ENCODE data around the gene BTBD6. TPM values are rescaled to one million over a fixed set of nuclear protein-coding genes. Genes with fewer than 3 reads are reported as not detected.
"Not testable (repeated sequence)": the region's sequence is repeated elsewhere in the genome, so short reads cannot be mapped to it uniquely, and the experiment has no call there.

Gene BTBD6
- total RNA-seq, 1 experiment from 2014 or later: 30.1 TPM

DNA sequence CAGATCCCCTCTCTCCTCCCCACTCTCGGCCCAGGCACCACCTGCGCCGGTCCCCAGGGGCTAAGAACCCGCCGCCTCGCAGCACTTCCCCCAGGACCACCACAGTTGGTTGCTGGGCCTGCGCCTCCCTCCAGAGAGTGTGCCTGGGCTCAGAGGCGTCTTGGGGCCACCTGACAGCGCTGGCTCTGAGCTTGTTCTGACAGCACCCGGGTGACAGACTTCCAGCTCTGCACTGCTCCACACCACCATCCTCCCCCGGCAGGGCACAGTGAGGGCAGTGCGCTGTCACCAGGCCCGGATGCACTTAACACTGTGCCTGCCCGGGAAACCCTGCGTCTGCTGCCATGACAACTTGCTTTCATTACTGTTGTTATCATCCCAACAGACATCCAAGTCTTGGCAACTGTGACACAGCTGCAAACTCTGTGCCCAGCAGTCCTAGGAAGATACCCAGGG is 45.8 kb downstream of the BTBD6 start:
- Mint-ChIP-seq H3K36me3 (ENCODE audit: insufficient read depth, unreplicated experiment) (no peaks in the 10 kb centered on the region), H3K9me3 (ENCODE audit: low read depth, unreplicated experiment) (no peaks in the 10 kb centered on the region), H3K4me3 (ENCODE audit: low read depth, unreplicated experiment) (no peak overlapping the region), H3K4me1 (ENCODE audit: low read depth, unreplicated experiment) (no peaks in the 10 kb centered on the region), H3K27ac (ENCODE audit: unreplicated experiment) (no peak overlapping the region), H3K27me3 (ENCODE audit: unreplicated experiment) (no peaks in the 10 kb centered on the region)
- DNase-seq: no peak
- no TSS peak for BruUV-seq (replicated peaks)
- intact Hi-C loops (cut with micrococcal nuclease; ENCODE audit: unreplicated experiment): no loop called here
- CTCF ChIA-PET: no interaction called here
- TF ChIP-seq, protein P1, sequence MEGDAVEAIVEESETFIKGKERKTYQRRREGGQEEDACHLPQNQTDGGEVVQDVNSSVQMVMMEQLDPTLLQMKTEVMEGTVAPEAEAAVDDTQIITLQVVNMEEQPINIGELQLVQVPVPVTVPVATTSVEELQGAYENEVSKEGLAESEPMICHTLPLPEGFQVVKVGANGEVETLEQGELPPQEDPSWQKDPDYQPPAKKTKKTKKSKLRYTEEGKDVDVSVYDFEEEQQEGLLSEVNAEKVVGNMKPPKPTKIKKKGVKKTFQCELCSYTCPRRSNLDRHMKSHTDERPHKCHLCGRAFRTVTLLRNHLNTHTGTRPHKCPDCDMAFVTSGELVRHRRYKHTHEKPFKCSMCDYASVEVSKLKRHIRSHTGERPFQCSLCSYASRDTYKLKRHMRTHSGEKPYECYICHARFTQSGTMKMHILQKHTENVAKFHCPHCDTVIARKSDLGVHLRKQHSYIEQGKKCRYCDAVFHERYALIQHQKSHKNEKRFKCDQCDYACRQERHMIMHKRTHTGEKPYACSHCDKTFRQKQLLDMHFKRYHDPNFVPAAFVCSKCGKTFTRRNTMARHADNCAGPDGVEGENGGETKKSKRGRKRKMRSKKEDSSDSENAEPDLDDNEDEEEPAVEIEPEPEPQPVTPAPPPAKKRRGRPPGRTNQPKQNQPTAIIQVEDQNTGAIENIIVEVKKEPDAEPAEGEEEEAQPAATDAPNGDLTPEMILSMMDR (IDR thresholded peaks at IDR 0.05; ENCODE audit: unreplicated experiment): no peak

DNA sequence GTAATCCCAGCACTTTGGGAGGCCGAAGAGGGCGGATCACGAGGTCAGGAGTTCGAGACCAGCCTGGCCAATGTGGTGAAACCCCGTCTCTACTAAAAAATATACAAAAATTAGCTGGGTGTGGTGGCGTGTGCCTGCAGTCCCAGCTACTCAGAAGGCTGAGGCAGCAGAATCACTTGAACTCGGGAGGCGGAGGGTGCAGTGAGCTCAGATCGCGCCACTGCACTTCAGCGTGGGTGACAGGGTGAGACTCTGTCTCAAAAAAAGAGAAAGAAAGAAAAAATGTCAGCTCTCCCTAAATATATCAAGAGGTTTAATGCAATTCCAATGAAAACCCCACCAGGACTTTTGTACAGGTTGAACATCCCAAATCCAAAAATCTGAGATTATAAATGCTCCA is 49.0 kb downstream of the BTBD6 start:
- H3K27me3 Mint-ChIP-seq (ENCODE audit: unreplicated experiment); H3K4me3 Mint-ChIP-seq (ENCODE audit: low read depth, unreplicated experiment); DNase-seq; intact Hi-C loops (cut with micrococcal nuclease; ENCODE audit: unreplicated experiment); BruUV-seq (replicated peaks); H3K9me3 Mint-ChIP-seq (ENCODE audit: low read depth, unreplicated experiment); H3K4me1 Mint-ChIP-seq (ENCODE audit: low read depth, unreplicated experiment); CTCF ChIA-PET; H3K27ac Mint-ChIP-seq (ENCODE audit: unreplicated experiment): not testable (repeated sequence)
- peaks cover 25% of the 10 kb centered on the region for H3K36me3 Mint-ChIP-seq (ENCODE audit: insufficient read depth, unreplicated experiment)

DNA sequence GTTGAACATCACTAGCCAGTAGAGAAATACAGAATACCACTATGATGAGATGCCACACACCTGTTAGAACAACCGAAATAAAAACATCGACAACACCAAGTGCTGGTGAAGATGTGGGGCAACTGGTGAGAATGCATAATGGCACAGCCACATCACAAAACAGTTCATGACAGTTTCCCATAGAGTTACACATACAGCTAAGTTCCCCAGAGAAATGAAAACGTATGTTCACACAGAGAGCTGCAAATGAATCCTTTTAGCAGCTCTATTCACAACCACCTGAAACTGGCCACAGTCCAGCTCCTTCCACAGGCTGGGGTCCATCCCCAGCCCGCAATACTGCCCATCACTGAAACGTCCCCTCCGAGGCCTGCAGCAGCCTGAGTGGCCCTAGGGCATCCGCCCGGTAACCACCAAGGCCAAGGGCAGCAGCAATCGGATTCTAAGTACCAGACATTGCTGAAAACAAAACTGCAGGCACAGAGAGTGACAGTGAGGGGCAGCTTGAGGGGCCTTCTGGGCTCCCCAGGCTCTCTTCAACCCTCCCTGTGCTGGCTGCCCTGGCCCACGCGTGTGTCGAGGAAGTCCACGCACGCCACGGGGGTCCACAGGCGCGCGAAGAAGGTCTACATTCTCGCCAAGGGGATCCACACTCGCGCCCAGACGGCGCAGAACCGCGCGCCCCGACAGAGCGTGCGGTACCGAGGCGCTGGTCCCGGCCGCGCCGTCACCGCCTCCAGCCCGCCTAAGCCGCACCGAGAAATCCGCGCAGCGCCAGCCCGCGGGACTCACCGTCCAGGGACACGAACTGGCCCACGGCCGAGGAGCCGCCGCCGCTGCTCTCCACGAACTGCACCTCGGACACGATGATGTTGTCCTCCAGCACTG is 51.6 kb downstream of the BTBD6 start:
- TF ChIP-seq, protein P1 (IDR thresholded peaks at IDR 0.05; ENCODE audit: unreplicated experiment): no peak
- H3K36me3 Mint-ChIP-seq (ENCODE audit: insufficient read depth, unreplicated experiment): peaks cover 25% of the 10 kb centered on the region
- peak overlapping the region; percentile 91 for H3K4me3 Mint-ChIP-seq (ENCODE audit: low read depth, unreplicated experiment)
- H3K27ac Mint-ChIP-seq (ENCODE audit: unreplicated experiment): no peak overlapping the region
- no peaks in the 10 kb centered on the region for H3K9me3 Mint-ChIP-seq (ENCODE audit: low read depth, unreplicated experiment)
- H3K4me1 Mint-ChIP-seq (ENCODE audit: low read depth, unreplicated experiment): no peaks in the 10 kb centered on the region
- CTCF ChIA-PET: interaction anchor here (1.4 kb wide), 1 partner anchor 15 kb away, joined by 7 read pairs; the partner anchor contains the start of gene PACS2
- no peak for DNase-seq
- no peaks in the 10 kb centered on the region for H3K27me3 Mint-ChIP-seq (ENCODE audit: unreplicated experiment)
- BruUV-seq (replicated peaks): no TSS peak
- intact Hi-C loops (cut with micrococcal nuclease; ENCODE audit: unreplicated experiment): no loop called here

Other genes with a start within 250 kb of the BTBD6 start
- 28.9 and 32.4 TPM in 2 replicates for gene CDCA4, start 227.4 kb upstream of the BTBD6 start, total RNA-seq (2022)
- 1.4 TPM in 2 replicates for gene GPR132, start 183.1 kb upstream of the BTBD6 start, total RNA-seq (2022)
- gene JAG2, start 79.8 kb upstream of the BTBD6 start, total RNA-seq (2022): 13.8 and 17.6 TPM in 2 replicates
- 38.0 TPM in 2 replicates for gene NUDT14, start 67.2 kb upstream of the BTBD6 start, total RNA-seq (2022)
- 38.4 and 43.7 TPM in 2 replicates for gene BRF1, start 52.5 kb downstream of the BTBD6 start, total RNA-seq (2022)
- 71.8 and 77.3 TPM in 2 replicates for gene PACS2, start 66.2 kb downstream of the BTBD6 start, total RNA-seq (2022)
- 1.6 and 2.8 TPM in 2 replicates for gene TEX22, start 150.0 kb downstream of the BTBD6 start, total RNA-seq (2022)
- gene MTA1, start 171.3 kb downstream of the BTBD6 start, total RNA-seq (2022): 161 and 168 TPM in 2 replicates
- gene CRIP2, start 226.3 kb downstream of the BTBD6 start, total RNA-seq (2022): 70.1 and 71.8 TPM in 2 replicates
- 7.1 and 13.2 TPM in 2 replicates for gene CRIP1, start 238.4 kb downstream of the BTBD6 start, total RNA-seq (2022)
- gene TEDC1, start 242.7 kb downstream of the BTBD6 start, total RNA-seq (2022): 33.7 and 36.8 TPM in 2 replicates